Measurements from ENCODE around the gene PGPEP1. TPM values are rescaled to one million over a fixed set of nuclear protein-coding genes. Genes with fewer than 3 reads are reported as not detected.
A peak's percentile ranks its signal among the peaks of the same experiment; 100 is the strongest.

The PGPEP1 gene
- total RNA-seq, 1 donor from 2014 or later, result 12.6 TPM

- Histone ChIP-seq H3K27me3 (ENCODE audit: control insufficient read depth, insufficient read depth, low read length) (no peaks in the 10 kb centered on the region), H3K4me3 (ENCODE audit: low read depth, low read length) (peak overlapping the region; percentile 30), H3K36me3 (ENCODE audit: control insufficient read depth, insufficient read depth, low read length) (no peaks in the 10 kb centered on the region)
- no peak for FAIRE-seq
- no peak for TF ChIP-seq CTCF (IDR thresholded peaks at IDR 0.05; ENCODE audit: insufficient read depth, low read length, severe bottlenecking)
- DNase-seq (ENCODE audit: low read depth), result no peak
These were observed 77.0 kb downstream of the PGPEP1 start for GRCh38 chr19:18417250-18418028.

- no peak for TF ChIP-seq CTCF (IDR thresholded peaks at IDR 0.05; ENCODE audit: insufficient read depth, low read length, severe bottlenecking)
- Histone ChIP-seq H3K36me3 (ENCODE audit: control insufficient read depth, insufficient read depth, low read length) (no peaks in the 10 kb centered on the region), H3K27me3 (ENCODE audit: control insufficient read depth, insufficient read depth, low read length) (no peaks in the 10 kb centered on the region), H3K4me3 (ENCODE audit: low read depth, low read length) (peak overlapping the region; percentile 30)
- no peak for DNase-seq (ENCODE audit: low read depth)
- no peak for FAIRE-seq
These were observed 77.7 kb downstream of the PGPEP1 start for GRCh38 chr19:18418029-18418482.

GRCh38 chr19:18418483-18419194 lies 78.2 kb downstream of the PGPEP1 start:
- TF ChIP-seq CTCF (IDR thresholded peaks at IDR 0.05; ENCODE audit: insufficient read depth, low read length, severe bottlenecking), result no peak
- Histone ChIP-seq H3K36me3 (ENCODE audit: control insufficient read depth, insufficient read depth, low read length) (no peaks in the 10 kb centered on the region), H3K27me3 (ENCODE audit: control insufficient read depth, insufficient read depth, low read length) (no peaks in the 10 kb centered on the region), H3K4me3 (ENCODE audit: low read depth, low read length) (peak overlapping the region; percentile 59)
- no peak for DNase-seq (ENCODE audit: low read depth)
- FAIRE-seq, result no peak

GRCh38 chr19:18419195-18419698 lies 78.8 kb downstream of the PGPEP1 start, which contains the start of gene SSBP4:
Gene SSBP4 (plus strand): TSS chr19:18419398. CDS start chr19:18419649, 251 bp downstream.
- FAIRE-seq (no peak), DNase-seq (ENCODE audit: low read depth) (no peak)
- no peak for TF ChIP-seq CTCF (IDR thresholded peaks at IDR 0.05; ENCODE audit: insufficient read depth, low read length, severe bottlenecking)
- Histone ChIP-seq H3K27me3 (ENCODE audit: control insufficient read depth, insufficient read depth, low read length) (no peaks in the 10 kb centered on the region), H3K36me3 (ENCODE audit: control insufficient read depth, insufficient read depth, low read length) (no peaks in the 10 kb centered on the region), H3K4me3 (ENCODE audit: low read depth, low read length) (peak within 1 kb of the TSS; percentile 59)

Other genes with a start within 250 kb of the PGPEP1 start
- gene MAST3, start 242.8 kb upstream of the PGPEP1 start, total RNA-seq, result 0.79 and 2.2 TPM in 2 replicates
- gene PIK3R2, start 187.4 kb upstream of the PGPEP1 start, total RNA-seq, result 2.6 and 4.0 TPM in 2 replicates
- 17.6 and 20.6 TPM in 2 replicates for gene IFI30, start 166.8 kb upstream of the PGPEP1 start, total RNA-seq
- gene MPV17L2, start 147.4 kb upstream of the PGPEP1 start, total RNA-seq, result 8.7 and 9.5 TPM in 2 replicates
- gene RAB3A, start 136.6 kb upstream of the PGPEP1 start, total RNA-seq, result 0.53 and 1.0 TPM in 2 replicates
- gene PDE4C, start 114.2 kb upstream of the PGPEP1 start, total RNA-seq, result 0.26 and 0.38 TPM in 2 replicates
- gene IQCN, start 66.1 kb upstream of the PGPEP1 start, total RNA-seq, result under 0.01 TPM in 1 of 2 replicates, not detected in the other
- gene JUND, start 59.0 kb upstream of the PGPEP1 start, total RNA-seq, result 54.0 and 89.0 TPM in 2 replicates
- 208 and 260 TPM in 2 replicates for gene LSM4, start 17.5 kb upstream of the PGPEP1 start, total RNA-seq
- gene GDF15, start 45.6 kb downstream of the PGPEP1 start, total RNA-seq, result 123 and 166 TPM in 2 replicates
- under 0.01 TPM in 1 of 2 replicates, not detected in the other for gene LRRC25, start 57.0 kb downstream of the PGPEP1 start, total RNA-seq
- 13.2 and 17.1 TPM in 2 replicates for gene SSBP4, start 78.8 kb downstream of the PGPEP1 start, total RNA-seq
- 6.7 and 15.3 TPM in 2 replicates for gene ISYNA1, start 97.5 kb downstream of the PGPEP1 start, total RNA-seq
- 9.7 and 13.8 TPM in 2 replicates for gene ELL, start 181.5 kb downstream of the PGPEP1 start, total RNA-seq
- gene FKBP8, start 203.0 kb downstream of the PGPEP1 start, total RNA-seq, result 142 and 218 TPM in 2 replicates
- gene KXD1, start 217.3 kb downstream of the PGPEP1 start, total RNA-seq, result 47.7 and 50.2 TPM in 2 replicates
- gene UBA52, start 231.3 kb downstream of the PGPEP1 start, total RNA-seq, result 586 and 964 TPM in 2 replicates
- gene REX1BD, start 248.2 kb downstream of the PGPEP1 start, total RNA-seq, result 26.1 and 45.4 TPM in 2 replicates